ENCODE results near the gene SPTLC2. TPM values are rescaled to one million over a fixed set of nuclear protein-coding genes. Genes with fewer than 3 reads are reported as not detected.
A peak's percentile ranks its signal among the peaks of the same experiment; 100 is the strongest.

Gene SPTLC2
- total and polyA plus RNA-seq, 2 of the 13 experiments (the other 11 are each of a cell fraction or from before 2014, with no cell fraction given) = 17.4 to 17.5 TPM

DNA sequence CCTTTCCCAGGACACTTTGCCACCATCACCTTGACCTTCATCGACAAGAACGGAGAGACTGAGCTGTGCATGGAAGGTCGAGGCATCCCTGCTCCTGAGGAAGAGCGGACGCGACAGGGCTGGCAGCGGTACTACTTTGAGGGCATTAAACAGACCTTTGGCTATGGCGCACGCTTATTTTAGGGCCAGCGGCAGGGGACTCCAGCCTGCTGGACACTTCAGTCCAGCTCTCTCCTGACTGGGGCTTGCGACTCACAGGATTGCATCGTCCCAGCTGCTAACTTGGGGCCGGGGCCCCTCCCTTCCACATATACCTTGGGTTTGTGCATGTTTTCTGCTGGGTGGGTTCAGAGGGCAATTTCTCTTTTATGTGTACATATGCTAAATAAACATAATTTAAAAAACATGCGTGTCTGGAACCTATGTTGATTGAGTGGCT is 147.4 kb downstream of the SPTLC2 start (continued):
- TF ChIP-seq, protein P1, sequence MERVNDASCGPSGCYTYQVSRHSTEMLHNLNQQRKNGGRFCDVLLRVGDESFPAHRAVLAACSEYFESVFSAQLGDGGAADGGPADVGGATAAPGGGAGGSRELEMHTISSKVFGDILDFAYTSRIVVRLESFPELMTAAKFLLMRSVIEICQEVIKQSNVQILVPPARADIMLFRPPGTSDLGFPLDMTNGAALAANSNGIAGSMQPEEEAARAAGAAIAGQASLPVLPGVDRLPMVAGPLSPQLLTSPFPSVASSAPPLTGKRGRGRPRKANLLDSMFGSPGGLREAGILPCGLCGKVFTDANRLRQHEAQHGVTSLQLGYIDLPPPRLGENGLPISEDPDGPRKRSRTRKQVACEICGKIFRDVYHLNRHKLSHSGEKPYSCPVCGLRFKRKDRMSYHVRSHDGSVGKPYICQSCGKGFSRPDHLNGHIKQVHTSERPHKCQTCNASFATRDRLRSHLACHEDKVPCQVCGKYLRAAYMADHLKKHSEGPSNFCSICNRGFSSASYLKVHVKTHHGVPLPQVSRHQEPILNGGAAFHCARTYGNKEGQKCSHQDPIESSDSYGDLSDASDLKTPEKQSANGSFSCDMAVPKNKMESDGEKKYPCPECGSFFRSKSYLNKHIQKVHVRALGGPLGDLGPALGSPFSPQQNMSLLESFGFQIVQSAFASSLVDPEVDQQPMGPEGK (CRISPR knock-in tag; IDR thresholded peaks at IDR 0.05) = peak; percentile 62; the same call in 1 of the 2 replicates
- TF ChIP-seq RFX5 (IDR thresholded peaks at IDR 0.05; ENCODE audit: low read depth, low read length) (no peak), SATB2 (CRISPR knock-in tag; IDR thresholded peaks at IDR 0.05) (no peak), YEATS2 (CRISPR knock-in tag; IDR thresholded peaks at IDR 0.05; ENCODE audit: borderline replicate concordance) (no peak), POLR2AphosphoS5 (IDR thresholded peaks at IDR 0.05; ENCODE audit: low read depth, low read length) (peak; percentile 27), ZNF496 (CRISPR knock-in tag; IDR thresholded peaks at IDR 0.05; ENCODE audit: insufficient replicate concordance) (no peak), RBAK (CRISPR knock-in tag; IDR thresholded peaks at IDR 0.05) (no peak), TAF15 (IDR thresholded peaks at IDR 0.05; ENCODE audit: low read depth, low read length, poor library complexity, severe bottlenecking) (no peak), ZNF564 (CRISPR knock-in tag; IDR thresholded peaks at IDR 0.05) (no peak), TRIM24 (CRISPR knock-in tag; IDR thresholded peaks at IDR 0.05) (no peak), XRCC5 (optimal IDR thresholded peaks at IDR 0.05; ENCODE audit: low read length) (no peak), ZBTB7A (CRISPR knock-in tag; IDR thresholded peaks at IDR 0.05) (no peak), MAZ (IDR thresholded peaks at IDR 0.05; ENCODE audit: borderline replicate concordance, low read depth, low read length) (peak; percentile 18; the same call in 1 of the 2 replicates), MAZ (CRISPR knock-in tag; IDR thresholded peaks at IDR 0.05; ENCODE audit: low read depth) (no peak), ZKSCAN1 (IDR thresholded peaks at IDR 0.05; ENCODE audit: low read length) (no peak), ZNF431 (CRISPR knock-in tag; IDR thresholded peaks at IDR 0.05; ENCODE audit: borderline replicate concordance, low read depth) (no peak), CHCHD3 (CRISPR knock-in tag; IDR thresholded peaks at IDR 0.05) (no peak), CEBPG (CRISPR knock-in tag; IDR thresholded peaks at IDR 0.05) (peak; percentile 68)
- TF ChIP-seq, protein P2, sequence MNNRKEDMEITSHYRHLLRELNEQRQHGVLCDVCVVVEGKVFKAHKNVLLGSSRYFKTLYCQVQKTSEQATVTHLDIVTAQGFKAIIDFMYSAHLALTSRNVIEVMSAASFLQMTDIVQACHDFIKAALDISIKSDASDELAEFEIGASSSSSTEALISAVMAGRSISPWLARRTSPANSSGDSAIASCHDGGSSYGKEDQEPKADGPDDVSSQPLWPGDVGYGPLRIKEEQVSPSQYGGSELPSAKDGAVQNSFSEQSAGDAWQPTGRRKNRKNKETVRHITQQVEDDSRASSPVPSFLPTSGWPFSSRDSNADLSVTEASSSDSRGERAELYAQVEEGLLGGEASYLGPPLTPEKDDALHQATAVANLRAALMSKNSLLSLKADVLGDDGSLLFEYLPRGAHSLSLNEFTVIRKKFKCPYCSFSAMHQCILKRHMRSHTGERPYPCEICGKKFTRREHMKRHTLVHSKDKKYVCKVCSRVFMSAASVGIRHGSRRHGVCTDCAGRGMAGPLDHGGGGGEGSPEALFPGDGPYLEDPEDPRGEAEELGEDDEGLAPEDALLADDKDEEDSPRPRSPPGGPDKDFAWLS (CRISPR knock-in tag; IDR thresholded peaks at IDR 0.05; ENCODE audit: borderline replicate concordance) = no peak
- TF ChIP-seq, protein P3, sequence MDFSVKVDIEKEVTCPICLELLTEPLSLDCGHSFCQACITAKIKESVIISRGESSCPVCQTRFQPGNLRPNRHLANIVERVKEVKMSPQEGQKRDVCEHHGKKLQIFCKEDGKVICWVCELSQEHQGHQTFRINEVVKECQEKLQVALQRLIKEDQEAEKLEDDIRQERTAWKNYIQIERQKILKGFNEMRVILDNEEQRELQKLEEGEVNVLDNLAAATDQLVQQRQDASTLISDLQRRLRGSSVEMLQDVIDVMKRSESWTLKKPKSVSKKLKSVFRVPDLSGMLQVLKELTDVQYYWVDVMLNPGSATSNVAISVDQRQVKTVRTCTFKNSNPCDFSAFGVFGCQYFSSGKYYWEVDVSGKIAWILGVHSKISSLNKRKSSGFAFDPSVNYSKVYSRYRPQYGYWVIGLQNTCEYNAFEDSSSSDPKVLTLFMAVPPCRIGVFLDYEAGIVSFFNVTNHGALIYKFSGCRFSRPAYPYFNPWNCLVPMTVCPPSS (IDR thresholded peaks at IDR 0.05) = no peak
- TF ChIP-seq, protein P4, sequence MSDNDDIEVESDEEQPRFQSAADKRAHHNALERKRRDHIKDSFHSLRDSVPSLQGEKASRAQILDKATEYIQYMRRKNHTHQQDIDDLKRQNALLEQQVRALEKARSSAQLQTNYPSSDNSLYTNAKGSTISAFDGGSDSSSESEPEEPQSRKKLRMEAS (IDR thresholded peaks at IDR 0.05) = no peak
- TF ChIP-seq, protein P5, sequence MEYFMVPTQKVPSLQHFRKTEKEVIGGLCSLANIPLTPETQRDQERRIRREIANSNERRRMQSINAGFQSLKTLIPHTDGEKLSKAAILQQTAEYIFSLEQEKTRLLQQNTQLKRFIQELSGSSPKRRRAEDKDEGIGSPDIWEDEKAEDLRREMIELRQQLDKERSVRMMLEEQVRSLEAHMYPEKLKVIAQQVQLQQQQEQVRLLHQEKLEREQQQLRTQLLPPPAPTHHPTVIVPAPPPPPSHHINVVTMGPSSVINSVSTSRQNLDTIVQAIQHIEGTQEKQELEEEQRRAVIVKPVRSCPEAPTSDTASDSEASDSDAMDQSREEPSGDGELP (IDR thresholded peaks at IDR 0.05; ENCODE audit: borderline replicate concordance, low read depth) = peak; percentile 44; the same call in 1 of the 2 replicates
- TF ChIP-seq, protein P6, sequence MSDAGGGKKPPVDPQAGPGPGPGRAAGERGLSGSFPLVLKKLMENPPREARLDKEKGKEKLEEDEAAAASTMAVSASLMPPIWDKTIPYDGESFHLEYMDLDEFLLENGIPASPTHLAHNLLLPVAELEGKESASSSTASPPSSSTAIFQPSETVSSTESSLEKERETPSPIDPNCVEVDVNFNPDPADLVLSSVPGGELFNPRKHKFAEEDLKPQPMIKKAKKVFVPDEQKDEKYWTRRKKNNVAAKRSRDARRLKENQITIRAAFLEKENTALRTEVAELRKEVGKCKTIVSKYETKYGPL (CRISPR knock-in tag; IDR thresholded peaks at IDR 0.05) = no peak
- TF ChIP-seq, protein P7, sequence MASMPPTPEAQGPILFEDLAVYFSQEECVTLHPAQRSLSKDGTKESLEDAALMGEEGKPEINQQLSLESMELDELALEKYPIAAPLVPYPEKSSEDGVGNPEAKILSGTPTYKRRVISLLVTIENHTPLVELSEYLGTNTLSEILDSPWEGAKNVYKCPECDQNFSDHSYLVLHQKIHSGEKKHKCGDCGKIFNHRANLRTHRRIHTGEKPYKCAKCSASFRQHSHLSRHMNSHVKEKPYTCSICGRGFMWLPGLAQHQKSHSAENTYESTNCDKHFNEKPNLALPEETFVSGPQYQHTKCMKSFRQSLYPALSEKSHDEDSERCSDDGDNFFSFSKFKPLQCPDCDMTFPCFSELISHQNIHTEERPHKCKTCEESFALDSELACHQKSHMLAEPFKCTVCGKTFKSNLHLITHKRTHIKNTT (CRISPR knock-in tag; IDR thresholded peaks at IDR 0.05) = no peak
